NCI-H510A treated with DMSO at 0.1 percent for 48 hours (cell line): Measurements from ENCODE around the gene KRT78.
"Not testable (repeated sequence)": the region's sequence is repeated elsewhere in the genome, so short reads cannot be mapped to it uniquely, and the experiment has no call there.

Experiments
- DNase-seq: peaks from one replicate; lab custom pipeline; 2025; lab: John Stamatoyannopoulos, UW

KRT78 gene

GRCh38 chr12:52848661-52849255 is at the start of gene KRT78:
KRT78 (minus strand) TSS chr12:52848994; CDS start chr12:52848930, 64 bp downstream.
- no peak for DNase-seq

- no peak for DNase-seq
Observed at GRCh38 chr12:52896190-52897100, 47.7 kb upstream of the KRT78 start.

- peak; percentile 90 for DNase-seq
Observed at GRCh38 chr12:52895726-52896189, 47.0 kb upstream of the KRT78 start.

- DNase-seq: no peak
Observed at GRCh38 chr12:52892974-52893373, 44.2 kb upstream of the KRT78 start.

GRCh38 chr12:52892207-52892852 is 43.5 kb upstream of the KRT78 start:
- no peak for DNase-seq

- no peak for DNase-seq
Observed at GRCh38 chr12:52891044-52891443, 42.2 kb upstream of the KRT78 start.

GRCh38 chr12:52890417-52890816 is 41.6 kb upstream of the KRT78 start:
- no peak for DNase-seq

- DNase-seq: peak; percentile 83
Observed at GRCh38 chr12:52884526-52885293, 35.9 kb upstream of the KRT78 start.

- not testable (repeated sequence) for DNase-seq
Observed at GRCh38 chr12:52880499-52880898, 31.7 kb upstream of the KRT78 start.

- peak; percentile 95 for DNase-seq
Observed at GRCh38 chr12:52879394-52880351, 30.9 kb upstream of the KRT78 start.

- DNase-seq: peak; percentile 75
Observed at GRCh38 chr12:52878507-52879393, 30.0 kb upstream of the KRT78 start.

- no peak for DNase-seq
Observed at GRCh38 chr12:52877242-52877641, 28.4 kb upstream of the KRT78 start.

GRCh38 chr12:52876372-52876771 is 27.6 kb upstream of the KRT78 start:
- peak; percentile 65 for DNase-seq

- no peak for DNase-seq
Observed at GRCh38 chr12:52874573-52875435, 26.0 kb upstream of the KRT78 start.

GRCh38 chr12:52873832-52874572 is 25.2 kb upstream of the KRT78 start:
- peak; percentile 30 for DNase-seq

GRCh38 chr12:52873513-52873831 is 24.7 kb upstream of the KRT78 start:
- DNase-seq: no peak

- no peak for DNase-seq
Observed at GRCh38 chr12:52872644-52873389, 24.0 kb upstream of the KRT78 start.
